HepG2 (cell line): ENCODE results near the gene ANG. TPM values are rescaled to one million over a fixed set of nuclear protein-coding genes. Genes with fewer than 3 reads are reported as not detected.

Experiments used
- ASH2L ChIP-seq: fragments of 300-600, 200-600 bp; sonication (generic); IDR thresholded peaks from 2 replicates; pipeline ENCODE4 v1.7.0; 2017; ENCODE audit warnings: low read depth, mild to moderate bottlenecking, moderate library complexity, mixed read lengths, low read length; ENCODE audit not compliant: insufficient read length
- CENPX ChIP-seq: sonication (generic); formaldehyde crosslinking; IDR thresholded peaks from 2 replicates; pipeline ENCODE4 v1.9.0; 2021; ENCODE audit warnings: mild to moderate bottlenecking, missing genetic modification reagents, moderate library complexity
- KLF11 ChIP-seq: IDR thresholded peaks from 2 replicates; pipeline ENCODE4 v1.6.1; 2016; ENCODE audit warnings: missing compliant biosample characterization
- PAWR ChIP-seq: sonication (generic); formaldehyde crosslinking; IDR thresholded peaks from 2 replicates; pipeline ENCODE4 v1.4.0; 2020; ENCODE audit warnings: missing genetic modification reagents, mild to moderate bottlenecking, borderline replicate concordance
- PAX8 ChIP-seq: sonication (generic); formaldehyde crosslinking; IDR thresholded peaks from 2 replicates; pipeline ENCODE4 v1.8.0; 2022; ENCODE audit warnings: mild to moderate bottlenecking, missing genetic modification reagents, borderline replicate concordance
- PCBP1 ChIP-seq: fragments of 200-400 bp; formaldehyde crosslinking; IDR thresholded peaks from 2 replicates; pipeline ENCODE4 v1.6.1; 2017; ENCODE audit warnings: mild to moderate bottlenecking, low read depth, low read length, borderline replicate concordance
- POLR2G ChIP-seq: fragments of 200-400 bp; formaldehyde crosslinking; IDR thresholded peaks from 2 replicates; pipeline ENCODE4 v1.6.1; 2018; ENCODE audit warnings: mild to moderate bottlenecking, low read depth, low read length, moderate library complexity
- SOX6 ChIP-seq, 2 experiments: fragments of 450-650 bp in 1 of 2; sonication (generic) in 1 of 2; formaldehyde crosslinking in 1 of 2; IDR thresholded peaks; 2 replicates each; pipeline versions ENCODE4 v1.4.0 to v1.6.1; 2017 to 2020; ENCODE audit warnings: antibody characterized with exemption in 1 of 2, mild to moderate bottlenecking in 1 of 2, missing genetic modification reagents in 1 of 2
- ZNF10 ChIP-seq: sonication (generic); formaldehyde crosslinking; IDR thresholded peaks from 2 replicates; pipeline ENCODE4 v1.4.0; 2020; ENCODE audit warnings: mild to moderate bottlenecking, low read depth, missing genetic modification reagents, borderline replicate concordance
- ZNF234 ChIP-seq: sonication (generic); formaldehyde crosslinking; conservative IDR thresholded peaks from 2 replicates; pipeline ENCODE4 v1.5.1; 2020; ENCODE audit warnings: mild to moderate bottlenecking, missing genetic modification reagents
- ZNF281 ChIP-seq: sonication (generic); formaldehyde crosslinking; IDR thresholded peaks from 2 replicates; pipeline ENCODE4 v1.4.0; 2020; ENCODE audit warnings: missing genetic modification reagents, borderline replicate concordance
- ZNF639 ChIP-seq: conservative IDR thresholded peaks from 2 replicates; pipeline ENCODE4 v1.6.1; 2018; ENCODE audit warnings: missing genetic modification reagents
- ZNF652 ChIP-seq: IDR thresholded peaks from 2 replicates; pipeline ENCODE4 v1.6.1; 2016; ENCODE audit warnings: low read depth, borderline replicate concordance
- polyA plus RNA-seq, 8 experiments: library from polyadenylated mRNA; depleted of rRNA in 3 of 8; stranded (reverse) in 7 of 8; unstranded in 1 of 8; fragments of >200 nt; fragmentation: Illumina TruSeq in 4 of 8; extraction: Trizol in 4 of 8; gene quantifications; 2 replicates each; pipeline versions ENCODE4 v1.2.1 to v1.2.3, GENCODE V29; 2011 to 2016; ENCODE audit warnings: low read depth in 4 of 8, missing spikeins in 1 of 8, mixed read lengths in 1 of 8; ENCODE audit not compliant: insufficient read depth in 1 of 8
- total RNA-seq, 5 experiments: library from RNA; depleted of rRNA; stranded (reverse); fragments of >200 nt; fragmentation: Illumina TruSeq; extraction: Trizol; gene quantifications; 2 replicates each; pipeline ENCODE4 v1.2.3, GENCODE V29; 2016; ENCODE audit warnings: low read depth in 1 of 5
- TF ChIP-seq, protein P1 (sequence below): sonication (generic); formaldehyde crosslinking; IDR thresholded peaks from 2 replicates; pipeline ENCODE4 v1.4.0; 2020; ENCODE audit warnings: missing genetic modification reagents, low read depth, mild to moderate bottlenecking, borderline replicate concordance
- TF ChIP-seq, protein P2 (sequence below): IDR thresholded peaks from 2 replicates; pipeline ENCODE4 v1.6.1; 2016; ENCODE audit warnings: missing compliant biosample characterization, missing genetic modification reagents, borderline replicate concordance

ANG gene
- total and polyA plus RNA-seq, 2 of the 13 experiments (the other 11 are each of a cell fraction or from before 2014, with no cell fraction given) = 83.6 to 401 TPM

GRCh38 chr14:20688167-20688839, at the start of gene ANG (continued):
- no peak for TF ChIP-seq ZNF639 (CRISPR knock-in tag)
- TF ChIP-seq, protein P1, sequence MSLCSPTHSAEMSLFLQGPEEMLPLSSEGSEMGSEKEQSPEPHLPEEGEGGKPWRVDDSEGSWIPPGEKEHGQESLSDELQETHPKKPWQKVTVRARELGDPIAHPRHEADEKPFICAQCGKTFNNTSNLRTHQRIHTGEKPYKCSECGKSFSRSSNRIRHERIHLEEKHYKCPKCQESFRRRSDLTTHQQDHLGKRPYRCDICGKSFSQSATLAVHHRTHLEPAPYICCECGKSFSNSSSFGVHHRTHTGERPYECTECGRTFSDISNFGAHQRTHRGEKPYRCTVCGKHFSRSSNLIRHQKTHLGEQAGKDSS (CRISPR knock-in tag) = no peak; the same call in 1 of the 2 replicates
- TF ChIP-seq PAWR (CRISPR knock-in tag) = no peak
- TF ChIP-seq PCBP1 = no peak
- no peak for TF ChIP-seq ZNF234 (CRISPR knock-in tag)
- TF ChIP-seq ZNF652 (CRISPR knock-in tag) = 0 out of 2 replicates have a peak, but pooled peaks have one; percentile 7
- no peak for TF ChIP-seq SOX6 (IDR thresholded peaks at IDR 0.05)
- peak; percentile 61 for TF ChIP-seq SOX6 (CRISPR knock-in tag; IDR thresholded peaks at IDR 0.05)
- peak; percentile 67; the same call in 1 of the 2 replicates for TF ChIP-seq POLR2G
- 0 out of 2 replicates have a peak, but pooled peaks have one; percentile 6 for TF ChIP-seq PAX8
- no peak for TF ChIP-seq KLF11 (CRISPR knock-in tag)
- peak; percentile 89 for TF ChIP-seq ZNF281 (CRISPR knock-in tag)
- TF ChIP-seq CENPX (CRISPR knock-in tag) = no peak
- TF ChIP-seq ASH2L = no peak
- TF ChIP-seq, protein P2, sequence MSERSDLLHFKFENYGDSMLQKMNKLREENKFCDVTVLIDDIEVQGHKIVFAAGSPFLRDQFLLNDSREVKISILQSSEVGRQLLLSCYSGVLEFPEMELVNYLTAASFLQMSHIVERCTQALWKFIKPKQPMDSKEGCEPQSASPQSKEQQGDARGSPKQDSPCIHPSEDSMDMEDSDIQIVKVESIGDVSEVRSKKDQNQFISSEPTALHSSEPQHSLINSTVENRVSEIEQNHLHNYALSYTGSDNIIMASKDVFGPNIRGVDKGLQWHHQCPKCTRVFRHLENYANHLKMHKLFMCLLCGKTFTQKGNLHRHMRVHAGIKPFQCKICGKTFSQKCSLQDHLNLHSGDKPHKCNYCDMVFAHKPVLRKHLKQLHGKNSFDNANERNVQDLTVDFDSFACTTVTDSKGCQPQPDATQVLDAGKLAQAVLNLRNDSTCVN (CRISPR knock-in tag) = peak; percentile 7; the same call in 1 of the 2 replicates
- TF ChIP-seq ZNF10 = no peak
